Esophagus muscularis mucosa (tissue), 4 donors: Measurements from ENCODE around the gene PSME1. TPM values are rescaled to one million over a fixed set of nuclear protein-coding genes. Genes with fewer than 3 reads are reported as not detected.

Experiments used
- DNase-seq: peaks from one replicate; pipeline ENCODE4 v3.0.0-alpha.2; 2017; ENCODE audit errors: extremely low spot score
- H3K27ac ChIP-seq, 4 donors: fragments of 200-600 bp; sonication (generic); replicated peaks in 1 of 4; 1 replicate in 3 of 4; 2 replicates in 1 of 4; pipeline ENCODE4 v1.5.1; 2016 to 2019; ENCODE audit warnings: mild to moderate bottlenecking in 1 of 4
- H3K27me3 ChIP-seq, 4 donors: fragments of 200-600 bp; sonication (generic); one replicate each; pipeline versions ENCODE4 v1.5.1 to v1.6.0; 2016 to 2019
- H3K36me3 ChIP-seq, 4 donors: fragments of 200-600 bp; sonication (generic); one replicate each; pipeline ENCODE4 v1.5.1; 2016 to 2019
- H3K4me1 ChIP-seq, 4 donors: fragments of 200-600 bp; sonication (generic); one replicate each; pipeline ENCODE4 v1.5.1; 2016 to 2019
- H3K4me3 ChIP-seq, 4 donors: fragments of 200-600 bp; sonication (generic); 1 replicate in 2 of 4; 2 replicates in 2 of 4; pipeline ENCODE4 v1.5.1; 2016 to 2019; ENCODE audit warnings: mild to moderate bottlenecking in 4 of 4, moderate library complexity in 1 of 4
- H3K9me3 ChIP-seq, 4 donors: fragments of 200-600 bp; sonication (generic); 1 replicate in 3 of 4; 2 replicates in 1 of 4; pipeline ENCODE4 v1.5.1; 2016 to 2019
- EP300 ChIP-seq: sonication (generic); formaldehyde crosslinking; IDR thresholded peaks from one replicate; pipeline ENCODE4 v1.6.1; 2017; ENCODE audit warnings: antibody characterized with exemption
- POLR2A ChIP-seq: fragments of 450-650 bp; IDR thresholded peaks from one replicate; pipeline ENCODE4 v1.6.1; 2017; ENCODE audit warnings: antibody characterized with exemption, moderate library complexity, mild to moderate bottlenecking, low read depth
- POLR2AphosphoS5 ChIP-seq, 2 donors: sonication (generic); formaldehyde crosslinking; IDR thresholded peaks; one replicate each; pipeline ENCODE4 v1.6.1; 2017; ENCODE audit warnings: antibody characterized with exemption in 2 of 2
- WGBS: methylation state at CpG from one replicate; pipeline ENCODE4 v1.1.5; 2018; 5-methylcytosine and 5-hydroxymethylcytosine counted together
- intact Hi-C: fragments of 100-400 bp; cut with DNase I; formaldehyde crosslinking; loops from one replicate; pipeline ENCODE4 v1.15.1; 2023
- total RNA-seq, 4 donors: library from RNA; depleted of rRNA; stranded (reverse); fragments of >200 nt; gene quantifications; one replicate each; pipeline versions ENCODE4 v1.1.0 to v1.2.1, GENCODE V29; 2016
- TF ChIP-seq, protein P1 (sequence below), 3 experiments: fragments of 200-600 bp in 2 of 3; fragments of 450-650 bp in 1 of 3; sonication (generic) in 2 of 3; IDR thresholded peaks; one replicate each; pipeline ENCODE4 v1.5.1; 2017 to 2019; ENCODE audit warnings: antibody characterized with exemption in 3 of 3, mild to moderate bottlenecking in 2 of 3, moderate library complexity in 1 of 3

Gene PSME1
- total RNA-seq, 4 donors from 2014 or later = 129 to 158 (median 143) TPM

DNA sequence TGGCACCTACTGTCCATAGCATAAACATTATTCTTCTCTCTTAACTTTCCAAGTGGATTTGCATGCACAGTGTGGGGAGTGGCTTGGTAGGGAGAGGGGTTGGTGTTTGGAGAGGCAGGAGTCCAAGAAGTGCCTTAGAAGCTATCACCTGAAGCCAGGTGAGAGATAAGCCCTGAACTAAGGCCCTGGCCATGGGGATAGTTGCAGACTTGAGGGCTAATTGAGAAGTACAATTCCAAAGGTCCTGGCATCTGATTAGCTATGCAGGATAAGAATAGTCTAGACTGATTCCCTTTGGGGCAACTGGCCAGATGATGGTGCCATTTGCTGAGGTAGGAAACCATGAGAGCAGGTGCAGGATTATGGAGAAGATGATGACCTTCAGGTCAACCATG is 43.9 kb upstream of the PSME1 start:
- Histone ChIP-seq H3K4me3 (no peak overlapping the region), H3K4me1 (peaks cover 20 to 29% (median 25%) of the 10 kb centered on the region in 4 donors), H3K9me3 (no peaks in the 10 kb centered on the region), H3K27me3 (no peaks in the 10 kb centered on the region), H3K36me3 (no peaks in the 10 kb centered on the region), H3K27ac (no peak overlapping the region)
- no peak for DNase-seq
- intact Hi-C loops = no loop called here
- TF ChIP-seq, protein P1, sequence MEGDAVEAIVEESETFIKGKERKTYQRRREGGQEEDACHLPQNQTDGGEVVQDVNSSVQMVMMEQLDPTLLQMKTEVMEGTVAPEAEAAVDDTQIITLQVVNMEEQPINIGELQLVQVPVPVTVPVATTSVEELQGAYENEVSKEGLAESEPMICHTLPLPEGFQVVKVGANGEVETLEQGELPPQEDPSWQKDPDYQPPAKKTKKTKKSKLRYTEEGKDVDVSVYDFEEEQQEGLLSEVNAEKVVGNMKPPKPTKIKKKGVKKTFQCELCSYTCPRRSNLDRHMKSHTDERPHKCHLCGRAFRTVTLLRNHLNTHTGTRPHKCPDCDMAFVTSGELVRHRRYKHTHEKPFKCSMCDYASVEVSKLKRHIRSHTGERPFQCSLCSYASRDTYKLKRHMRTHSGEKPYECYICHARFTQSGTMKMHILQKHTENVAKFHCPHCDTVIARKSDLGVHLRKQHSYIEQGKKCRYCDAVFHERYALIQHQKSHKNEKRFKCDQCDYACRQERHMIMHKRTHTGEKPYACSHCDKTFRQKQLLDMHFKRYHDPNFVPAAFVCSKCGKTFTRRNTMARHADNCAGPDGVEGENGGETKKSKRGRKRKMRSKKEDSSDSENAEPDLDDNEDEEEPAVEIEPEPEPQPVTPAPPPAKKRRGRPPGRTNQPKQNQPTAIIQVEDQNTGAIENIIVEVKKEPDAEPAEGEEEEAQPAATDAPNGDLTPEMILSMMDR (IDR thresholded peaks at IDR 0.05) = no peak
- TF ChIP-seq POLR2A = no peak
- TF ChIP-seq POLR2AphosphoS5 (IDR thresholded peaks at IDR 0.05) = no peak
- TF ChIP-seq EP300 = no peak

GRCh38 chr14:24092505-24093206 is 43.3 kb upstream of the PSME1 start:
- H3K27ac ChIP-seq = peak overlapping the region; percentile 94 to 96 (median 95)
- WGBS = 95% methylated on average over 4 of the region's 4 CpGs
- peaks cover 20 to 29% (median 25%) of the 10 kb centered on the region in 4 donors for H3K4me1 ChIP-seq
- H3K36me3 ChIP-seq = no peaks in the 10 kb centered on the region
- TF ChIP-seq POLR2A = no peak
- TF ChIP-seq EP300 = no peak
- TF ChIP-seq POLR2AphosphoS5 (IDR thresholded peaks at IDR 0.05) = no peak
- TF ChIP-seq, protein P1 (IDR thresholded peaks at IDR 0.05) = no peak
- no peak overlapping the region for H3K4me3 ChIP-seq
- no peaks in the 10 kb centered on the region for H3K27me3 ChIP-seq
- no peak for DNase-seq
- H3K9me3 ChIP-seq = no peaks in the 10 kb centered on the region
- intact Hi-C loops = no loop called here

DNA sequence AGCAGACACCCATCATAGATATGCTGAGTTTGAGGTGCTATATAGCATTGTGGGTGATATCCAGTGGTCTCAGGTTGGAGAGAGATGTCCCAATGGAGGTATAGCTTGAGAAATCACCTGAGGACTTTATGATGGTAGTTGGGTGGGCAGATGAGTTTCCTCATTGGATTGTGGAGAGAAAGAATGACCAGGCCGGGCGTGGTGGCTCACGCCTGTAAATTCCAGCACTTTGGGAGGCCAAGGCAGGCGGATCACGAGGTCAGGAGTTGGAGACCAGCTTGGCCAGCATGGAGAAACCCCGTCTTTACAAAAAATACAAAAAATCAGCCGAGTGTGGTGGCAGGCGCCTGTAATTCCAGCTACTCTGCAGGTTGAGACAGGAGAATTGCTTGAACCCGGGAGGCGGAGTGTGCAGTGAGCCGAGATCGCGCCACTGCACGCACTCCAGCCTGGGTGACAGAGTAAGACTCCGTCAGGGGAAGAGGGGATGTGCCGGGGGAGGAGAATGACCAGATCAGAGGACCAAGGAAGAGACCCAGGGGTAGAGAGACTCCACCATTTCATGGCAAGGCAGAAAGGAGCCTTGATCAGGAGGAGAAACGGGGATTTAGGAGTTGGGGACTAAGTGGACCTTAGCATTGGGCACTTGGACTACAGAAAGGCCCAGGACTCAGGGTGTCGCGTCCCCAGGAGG is 42.6 kb upstream of the PSME1 start:
- Histone ChIP-seq H3K4me3 (peak overlapping the region; percentile 92 to 98 (median 93)), H3K27ac (peak overlapping the region; percentile 94 to 96 (median 95)), H3K27me3 (no peaks in the 10 kb centered on the region), H3K36me3 (peaks cover 2 to 5% (median 4%) of the 10 kb centered on the region in 4 donors), H3K9me3 (no peaks in the 10 kb centered on the region), H3K4me1 (peaks cover 20 to 29% (median 25%) of the 10 kb centered on the region in 4 donors)
- 84% methylated on average over 19 of the region's 19 CpGs for WGBS
- intact Hi-C loops = no loop called here
- TF ChIP-seq POLR2A = no peak
- no peak for TF ChIP-seq EP300
- no peak for DNase-seq

DNA sequence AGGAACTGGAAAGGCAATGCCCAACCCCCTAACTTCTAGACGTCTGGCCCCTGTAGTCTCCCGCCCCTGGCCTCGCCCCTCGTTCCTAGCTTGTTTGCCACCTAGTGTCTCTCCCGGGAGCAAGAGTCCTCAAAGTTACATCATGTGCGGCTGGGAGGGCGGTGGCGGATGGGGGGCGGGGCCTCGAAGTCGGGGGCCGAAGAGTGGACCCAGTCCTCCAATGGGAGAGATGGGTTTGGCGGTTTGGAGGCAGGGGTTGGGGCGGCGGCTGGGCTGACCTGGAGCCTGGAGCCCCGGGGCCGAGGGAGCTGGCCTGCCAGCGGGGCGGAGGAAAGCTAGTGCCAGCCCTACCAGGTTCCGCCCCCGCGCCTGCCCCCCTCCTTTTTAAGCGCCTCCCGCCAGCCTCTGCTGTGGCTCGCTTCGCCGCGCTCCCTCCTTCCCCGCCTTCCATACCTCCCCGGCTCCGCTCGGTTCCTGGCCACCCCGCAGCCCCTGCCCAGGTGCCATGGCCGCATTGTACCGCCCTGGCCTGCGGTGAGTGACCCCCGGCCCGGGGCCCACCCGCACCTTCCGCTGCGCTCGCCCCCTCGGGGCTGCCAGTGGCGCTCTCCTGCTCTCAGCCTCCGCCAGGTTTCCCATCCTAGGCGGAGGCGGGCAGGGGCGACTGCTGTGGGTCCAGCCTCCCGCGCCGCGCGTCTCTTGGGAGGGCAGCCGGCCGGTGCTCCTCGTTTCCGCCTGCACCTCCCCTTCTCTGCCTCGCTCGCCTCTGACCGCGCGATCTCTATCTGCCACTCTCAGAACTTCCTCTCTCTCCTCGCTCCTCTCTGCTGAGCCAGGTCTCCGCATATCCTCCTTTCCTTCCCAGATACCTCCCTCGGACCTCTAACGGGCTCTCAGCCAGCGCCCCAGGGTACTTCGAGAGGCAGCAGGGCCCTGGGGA is 41.8 kb upstream of the PSME1 start, which contains the start of gene PCK2:
TSS of gene PCK2 (plus strand) at position 411 of the 940 bp plus-strand sequence. CDS start at position 506, 95 bp downstream.
- WGBS = 1% methylated on average over 25 of the region's 68 CpGs
- Histone ChIP-seq H3K36me3 (peaks cover 5 to 13% (median 10%) of the 10 kb centered on the region in 4 donors), H3K27ac (peak within 1 kb of the TSS; percentile 94 to 96 (median 95)), H3K4me3 (peak within 1 kb of the TSS; percentile 92 to 98 (median 93)), H3K4me1 (peaks cover 20 to 29% (median 25%) of the 10 kb centered on the region in 4 donors), H3K9me3 (no peaks in the 10 kb centered on the region), H3K27me3 (no peaks in the 10 kb centered on the region)
- DNase-seq = peak; percentile 98
- intact Hi-C loops = no loop called here
- TF ChIP-seq EP300 (no peak), POLR2AphosphoS5 (IDR thresholded peaks at IDR 0.05) (peak; percentile 7 to 75), POLR2A (peak; percentile 37)
- TF ChIP-seq, protein P1 (IDR thresholded peaks at IDR 0.05) = peak in 1 of 3 experiments; percentile 28
